ENCODE measurements around the gene MAGEB4.

Gene MAGEB4

DNA sequence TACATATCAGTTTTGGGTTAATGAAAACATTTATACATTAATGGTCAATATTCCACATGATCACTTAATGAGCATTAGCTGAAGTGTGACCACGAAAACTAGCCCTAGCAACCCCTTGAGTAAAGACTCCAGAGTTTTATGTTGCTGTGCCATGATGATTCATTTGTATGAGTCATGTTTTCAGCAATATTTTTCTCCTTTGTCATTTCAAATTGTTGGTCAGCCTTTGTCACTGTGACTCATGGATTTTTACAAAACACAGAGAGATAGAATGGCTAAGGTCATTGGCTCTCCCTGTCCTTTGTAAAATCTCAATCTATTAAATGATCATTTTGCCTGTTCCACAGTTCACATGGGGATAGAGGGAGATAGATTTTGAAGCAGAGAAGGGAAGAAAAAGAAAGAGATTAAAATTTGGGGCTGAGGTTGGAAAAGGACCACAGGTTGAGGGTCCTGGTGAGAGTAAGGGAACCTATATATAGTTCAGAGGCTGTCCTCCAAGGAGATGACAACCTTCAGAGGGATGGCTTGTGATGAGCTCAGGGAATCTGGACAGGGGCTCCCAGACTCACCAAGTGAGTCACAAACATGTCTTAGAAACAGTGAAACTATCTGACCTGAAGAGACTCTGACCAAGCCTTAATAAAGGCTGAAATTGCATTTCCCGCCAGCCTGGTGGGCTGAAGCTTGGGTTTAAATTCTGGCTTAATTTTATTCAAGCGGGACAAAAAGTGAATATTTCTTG lies 41.8 kb downstream of the MAGEB4 start:
- no peak for DNase-seq (ENCODE audit: low read depth in 2 of 2)
